GM10266 (cell line): ENCODE data around the gene RAB31.
"Not testable (repeated sequence)": the region's sequence is repeated elsewhere in the genome, so short reads cannot be mapped to it uniquely, and the experiment has no call there.

ENCODE experiments used
- DNase-seq: peaks from one replicate; pipeline ENCODE4 v3.0.0; 2012; ENCODE audit errors: extremely low spot score
- TF ChIP-seq, protein P1 (sequence below): IDR thresholded peaks from 2 replicates; pipeline ENCODE4 v1.5.1; 2012; ENCODE audit warnings: mild to moderate bottlenecking, low read depth; ENCODE audit not compliant: control insufficient read depth, insufficient read depth; ENCODE audit errors: missing control alignments

Gene RAB31

DNA sequence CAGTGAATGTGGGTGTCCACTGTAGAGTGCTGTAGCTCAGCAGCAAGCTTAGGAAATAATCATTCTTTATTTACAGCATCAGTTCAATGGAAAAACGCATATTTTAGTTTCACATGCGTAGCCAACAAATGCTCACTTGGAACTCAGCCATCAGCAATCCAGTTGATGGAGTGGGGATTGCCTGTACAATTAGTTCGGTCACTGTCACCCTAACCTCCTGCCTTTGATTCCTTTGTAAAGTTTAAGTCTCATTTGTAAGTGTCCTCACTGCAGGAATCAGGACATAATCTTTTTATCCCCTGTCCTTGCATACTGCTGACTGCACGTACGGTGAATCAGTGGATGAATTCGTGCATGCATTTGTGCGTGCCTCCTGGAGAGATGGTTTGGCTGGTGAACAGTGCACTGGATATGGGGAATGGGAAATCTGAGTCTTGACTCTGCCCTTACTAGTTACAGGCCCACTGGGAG lies 55.9 kb downstream of the RAB31 start:
- TF ChIP-seq, protein P1, sequence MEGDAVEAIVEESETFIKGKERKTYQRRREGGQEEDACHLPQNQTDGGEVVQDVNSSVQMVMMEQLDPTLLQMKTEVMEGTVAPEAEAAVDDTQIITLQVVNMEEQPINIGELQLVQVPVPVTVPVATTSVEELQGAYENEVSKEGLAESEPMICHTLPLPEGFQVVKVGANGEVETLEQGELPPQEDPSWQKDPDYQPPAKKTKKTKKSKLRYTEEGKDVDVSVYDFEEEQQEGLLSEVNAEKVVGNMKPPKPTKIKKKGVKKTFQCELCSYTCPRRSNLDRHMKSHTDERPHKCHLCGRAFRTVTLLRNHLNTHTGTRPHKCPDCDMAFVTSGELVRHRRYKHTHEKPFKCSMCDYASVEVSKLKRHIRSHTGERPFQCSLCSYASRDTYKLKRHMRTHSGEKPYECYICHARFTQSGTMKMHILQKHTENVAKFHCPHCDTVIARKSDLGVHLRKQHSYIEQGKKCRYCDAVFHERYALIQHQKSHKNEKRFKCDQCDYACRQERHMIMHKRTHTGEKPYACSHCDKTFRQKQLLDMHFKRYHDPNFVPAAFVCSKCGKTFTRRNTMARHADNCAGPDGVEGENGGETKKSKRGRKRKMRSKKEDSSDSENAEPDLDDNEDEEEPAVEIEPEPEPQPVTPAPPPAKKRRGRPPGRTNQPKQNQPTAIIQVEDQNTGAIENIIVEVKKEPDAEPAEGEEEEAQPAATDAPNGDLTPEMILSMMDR = no peak
- DNase-seq = no peak

DNA sequence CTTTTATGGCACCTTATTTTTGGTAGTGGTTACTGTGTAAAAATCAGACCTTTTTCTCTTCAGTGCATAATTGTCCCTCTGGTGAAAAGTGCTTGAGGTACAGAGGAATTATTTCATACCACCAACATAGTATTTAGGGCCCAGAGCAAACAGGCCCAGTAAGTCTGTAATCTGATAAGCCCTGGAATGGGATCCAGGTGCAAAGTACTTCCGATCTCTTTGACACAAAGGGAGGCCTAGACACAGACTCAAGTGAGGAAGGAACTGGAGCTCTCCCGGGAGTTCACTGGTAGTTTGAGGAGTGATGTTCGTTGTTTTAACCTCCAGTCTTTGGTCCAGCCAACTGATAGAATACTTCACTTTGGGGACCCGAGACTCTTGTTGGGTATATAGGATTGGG lies 57.4 kb downstream of the RAB31 start:
- no peak for DNase-seq
- TF ChIP-seq, protein P1 = no peak

DNA sequence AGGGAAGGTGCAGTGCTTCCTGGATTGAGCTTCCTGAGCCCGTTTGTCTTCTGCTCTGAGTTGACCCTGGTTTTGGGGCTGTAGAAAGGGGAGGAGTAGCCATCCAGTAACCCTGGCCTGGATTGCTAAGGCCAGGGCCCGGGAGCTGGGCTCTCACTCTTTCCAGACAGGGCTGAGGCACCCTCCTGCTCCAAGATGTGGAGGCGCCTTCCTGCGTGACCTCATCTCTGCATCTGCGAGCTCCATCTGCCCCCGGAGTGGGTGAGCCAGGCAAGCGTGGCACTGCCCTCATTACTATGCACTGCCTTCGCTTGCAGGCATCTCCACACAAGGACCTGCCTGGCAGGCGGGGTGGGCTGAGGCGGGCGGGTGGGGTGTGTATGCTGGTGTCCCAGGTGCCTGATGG lies 58.0 kb downstream of the RAB31 start:
- TF ChIP-seq, protein P1 = no peak

DNA sequence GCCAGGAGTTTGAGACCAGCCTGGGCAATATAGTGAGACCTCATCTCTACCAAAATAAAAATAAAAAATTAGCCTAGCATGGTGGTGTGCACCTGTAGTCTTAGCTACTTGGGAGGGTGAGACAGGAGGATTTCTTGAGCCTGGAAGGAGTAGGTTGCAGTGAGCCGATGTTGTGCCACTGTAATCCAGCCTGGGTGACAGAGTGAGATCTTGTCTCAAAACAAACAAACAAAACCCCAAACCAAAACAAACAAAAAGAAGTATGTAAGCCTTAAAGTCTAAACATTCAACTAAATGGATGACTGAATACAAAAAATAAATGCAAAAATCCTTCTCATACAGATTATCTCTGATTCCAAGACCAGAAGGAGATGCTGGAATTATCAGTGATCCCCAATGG lies 58.6 kb downstream of the RAB31 start:
- TF ChIP-seq, protein P1 = no peak

More for the DNA sequence above, 58.0 kb downstream of the RAB31 start:
- no peak for DNase-seq

DNA sequence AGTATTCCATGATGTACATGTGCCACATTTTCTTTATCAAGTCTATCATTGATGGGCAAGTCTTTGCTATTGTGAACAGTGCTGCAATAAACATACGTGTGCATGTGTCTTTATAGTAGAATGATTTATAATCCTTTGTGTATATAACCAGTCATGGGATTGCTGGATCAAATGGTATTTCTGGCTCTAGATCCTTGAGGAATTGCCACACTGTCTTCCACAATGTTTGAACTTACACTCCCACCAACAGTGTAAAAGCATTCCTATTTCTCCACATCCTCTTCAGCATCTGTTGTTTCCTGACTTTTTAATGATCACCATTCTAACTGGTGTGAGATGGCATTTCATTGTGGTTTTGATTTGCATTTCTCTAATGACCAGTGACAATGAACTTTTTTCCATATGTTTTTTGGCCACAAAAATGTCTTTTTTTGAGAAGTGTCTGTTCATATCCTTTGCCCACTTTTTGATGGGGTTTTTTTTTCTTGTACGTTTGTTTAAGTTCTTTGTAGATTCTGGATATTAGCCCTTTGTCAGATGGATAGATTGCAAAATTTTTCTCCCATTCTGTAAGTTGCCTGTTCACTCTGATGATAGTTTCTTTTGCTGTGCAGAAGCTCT lies 60.1 kb downstream of the RAB31 start:
- DNase-seq = not testable (repeated sequence)

More for the DNA sequence above, 58.6 kb downstream of the RAB31 start:
- no peak for DNase-seq

DNA sequence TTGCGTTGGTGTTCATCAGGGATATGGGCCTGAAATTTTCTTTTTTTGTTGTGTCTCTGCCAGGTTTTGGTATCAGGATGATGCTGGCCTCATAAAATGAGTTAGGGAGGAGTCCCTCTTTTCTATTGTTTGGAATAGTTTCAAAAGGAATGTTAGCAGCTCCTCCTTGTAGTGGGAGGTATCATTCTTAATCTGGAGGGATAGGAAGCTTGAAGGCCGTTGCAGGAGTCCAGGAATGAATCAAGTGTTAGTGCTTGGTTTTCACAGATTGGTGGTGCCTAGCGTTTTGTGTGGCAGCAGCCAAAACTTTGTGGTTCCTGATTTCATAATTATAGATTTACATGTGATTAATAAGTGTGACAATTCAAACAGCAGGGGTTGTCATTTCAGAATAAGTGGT lies 62.0 kb downstream of the RAB31 start:
- not testable (repeated sequence) for DNase-seq

DNA sequence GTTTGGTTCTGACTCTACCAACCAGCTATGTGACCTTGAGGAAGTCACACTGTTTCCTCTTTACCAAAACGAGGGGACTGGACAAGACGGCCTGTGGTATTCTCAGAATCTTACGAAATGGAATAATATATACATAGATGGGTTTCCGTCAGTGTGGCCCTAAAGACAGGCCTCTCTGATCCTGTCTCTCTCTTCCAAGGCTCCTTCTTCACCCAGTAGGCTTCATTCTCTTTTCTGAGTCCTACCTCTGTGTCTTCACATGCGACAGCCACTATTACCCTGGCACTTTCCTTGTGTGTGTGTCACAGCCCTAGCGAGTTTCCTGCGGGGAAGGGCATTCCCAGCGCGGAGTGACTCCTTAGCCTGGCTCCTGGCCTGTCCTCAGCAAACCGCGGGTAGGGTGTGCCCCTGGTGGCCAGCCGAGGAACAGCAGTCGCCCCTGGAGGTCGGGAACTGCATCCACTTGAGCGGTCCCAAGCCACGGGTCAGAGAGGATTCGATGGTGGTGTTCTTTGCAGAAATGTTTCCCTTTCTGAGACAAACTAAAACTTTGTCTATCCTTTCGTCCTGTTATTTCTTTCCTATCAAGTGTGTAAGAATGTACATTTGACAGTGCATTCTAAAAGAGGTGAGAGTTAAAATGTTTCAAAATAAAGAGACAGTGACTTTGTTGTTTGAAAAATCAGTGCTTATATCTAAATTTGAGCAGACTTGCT lies 63.3 kb downstream of the RAB31 start:
- TF ChIP-seq, protein P1 = peak; percentile 86
- DNase-seq = peak; percentile 67

DNA sequence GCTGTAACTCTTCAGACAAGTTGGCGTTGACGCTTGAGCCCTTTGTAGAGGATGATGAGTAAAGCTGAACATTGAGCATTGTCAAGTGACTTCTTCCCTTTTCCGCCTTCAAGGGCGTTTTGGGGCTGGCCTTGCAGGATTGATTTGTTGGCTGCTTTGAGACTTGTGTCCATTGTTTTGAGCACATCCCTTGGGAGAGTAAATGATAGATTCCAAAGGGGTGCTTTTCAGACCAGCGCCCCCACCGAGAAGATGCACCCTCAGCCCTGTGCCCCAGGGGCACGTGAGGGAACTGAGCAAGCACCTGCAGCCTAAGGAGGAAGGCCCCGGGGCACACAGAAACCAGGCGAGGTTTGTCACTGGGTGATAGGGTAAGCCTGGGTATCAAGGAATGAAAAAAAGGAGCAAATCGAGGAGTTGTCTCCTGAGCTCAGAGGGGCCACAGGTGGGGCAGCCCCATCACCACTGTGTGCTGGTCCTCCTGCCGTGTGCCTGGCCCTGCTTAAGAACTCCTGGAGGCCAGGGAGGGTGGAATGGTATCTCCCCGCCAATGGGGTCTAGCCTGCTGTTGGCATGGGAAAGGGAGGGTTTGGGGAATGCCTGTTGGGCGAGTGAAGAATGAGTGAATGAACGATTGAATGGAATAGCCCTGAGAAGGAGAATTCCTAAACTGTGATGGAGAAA lies 64.0 kb downstream of the RAB31 start:
- no peak for DNase-seq
- TF ChIP-seq, protein P1 = no peak
